ENCODE measurements around the gene TGM5.

GRCh38 chr15:43281926-43282602 is 15.3 kb upstream of the TGM5 start:
- TF ChIP-seq POLR2A (IDR thresholded peaks at IDR 0.05), result no peak
- TF ChIP-seq, protein P1, sequence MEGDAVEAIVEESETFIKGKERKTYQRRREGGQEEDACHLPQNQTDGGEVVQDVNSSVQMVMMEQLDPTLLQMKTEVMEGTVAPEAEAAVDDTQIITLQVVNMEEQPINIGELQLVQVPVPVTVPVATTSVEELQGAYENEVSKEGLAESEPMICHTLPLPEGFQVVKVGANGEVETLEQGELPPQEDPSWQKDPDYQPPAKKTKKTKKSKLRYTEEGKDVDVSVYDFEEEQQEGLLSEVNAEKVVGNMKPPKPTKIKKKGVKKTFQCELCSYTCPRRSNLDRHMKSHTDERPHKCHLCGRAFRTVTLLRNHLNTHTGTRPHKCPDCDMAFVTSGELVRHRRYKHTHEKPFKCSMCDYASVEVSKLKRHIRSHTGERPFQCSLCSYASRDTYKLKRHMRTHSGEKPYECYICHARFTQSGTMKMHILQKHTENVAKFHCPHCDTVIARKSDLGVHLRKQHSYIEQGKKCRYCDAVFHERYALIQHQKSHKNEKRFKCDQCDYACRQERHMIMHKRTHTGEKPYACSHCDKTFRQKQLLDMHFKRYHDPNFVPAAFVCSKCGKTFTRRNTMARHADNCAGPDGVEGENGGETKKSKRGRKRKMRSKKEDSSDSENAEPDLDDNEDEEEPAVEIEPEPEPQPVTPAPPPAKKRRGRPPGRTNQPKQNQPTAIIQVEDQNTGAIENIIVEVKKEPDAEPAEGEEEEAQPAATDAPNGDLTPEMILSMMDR (IDR thresholded peaks at IDR 0.05), result no peak
